Measurements from ENCODE around the gene MFAP2. TPM values are rescaled to one million over a fixed set of nuclear protein-coding genes. Genes with fewer than 3 reads are reported as not detected.
"Not testable (repeated sequence)": the region's sequence is repeated elsewhere in the genome, so short reads cannot be mapped to it uniquely, and the experiment has no call there.

MFAP2 gene
- total and polyA plus RNA-seq, 7 donors = 3.6 to 26.6 (median 9.9) TPM; not detected in 1

- 91 to 93% methylated on average over 13 of the region's 13 CpGs for WGBS, 2 donors
- Histone ChIP-seq H3K4me3 (no peak overlapping the region), H3K9me3 (no peaks in the 10 kb centered on the region), H3K27me3 (no peaks in the 10 kb centered on the region), H3K27ac (no peak overlapping the region), H3K36me3 (peaks cover 0 to 30% (median 10%) of the 10 kb centered on the region in 4 donors), H3K4me1 (peaks cover 0 to 54% (median 24%) of the 10 kb centered on the region in 4 donors)
- DNase-seq = no peak
- intact Hi-C loops (cut with DNase I) = no loop called here
- TF ChIP-seq POLR2AphosphoS5 (IDR thresholded peaks at IDR 0.05) = no peak
These were observed 14.8 kb downstream of the MFAP2 start for GRCh38 chr1:16965486-16966067.

GRCh38 chr1:16964169-16964568, 16.3 kb downstream of the MFAP2 start:
- DNase-seq, H3K27me3 ChIP-seq, H3K9me3 ChIP-seq, H3K27ac ChIP-seq, H3K4me3 ChIP-seq: not testable (repeated sequence)
- Histone ChIP-seq H3K36me3 (peaks cover 0 to 19% (median 10%) of the 10 kb centered on the region in 4 donors), H3K4me1 (peaks cover 0 to 57% (median 29%) of the 10 kb centered on the region in 4 donors)
- WGBS, 2 donors = 96% methylated on average over 4 of the region's 4 CpGs
- intact Hi-C loops (cut with DNase I) = loop anchor here (5.0 kb wide), 1 partner anchor 48 kb away; the partner anchor contains the start of gene ATP13A2

GRCh38 chr1:16961297-16962133, 18.9 kb downstream of the MFAP2 start:
- Histone ChIP-seq H3K36me3 (peaks cover 0 to 17% (median 10%) of the 10 kb centered on the region in 4 donors), H3K9me3 (no peaks in the 10 kb centered on the region), H3K4me1 (peaks cover 0 to 39% (median 16%) of the 10 kb centered on the region in 4 donors), H3K4me3 (peak overlapping the region in 3 of 4 donors; percentile 35 to 50 (median 41)), H3K27ac (peak overlapping the region; percentile 51 to 65 (median 61)), H3K27me3 (no peaks in the 10 kb centered on the region)
- intact Hi-C loops (cut with DNase I) = loop anchor here (5.0 kb wide), 1 partner anchor 51 kb away; the partner anchor contains the start of gene ATP13A2
- DNase-seq = no peak
- 89% methylated on average over 14 of the region's 14 CpGs for WGBS, 2 donors
- TF ChIP-seq POLR2A (IDR thresholded peaks at IDR 0.05) = no peak
- no peak for TF ChIP-seq POLR2AphosphoS5 (IDR thresholded peaks at IDR 0.05)
- TF ChIP-seq CTCF (IDR thresholded peaks at IDR 0.05) = no peak
- TF ChIP-seq EP300 (IDR thresholded peaks at IDR 0.05) = no peak

- peaks cover 0 to 17% (median 10%) of the 10 kb centered on the region in 4 donors for H3K36me3 ChIP-seq
- H3K9me3 ChIP-seq = no peaks in the 10 kb centered on the region
- DNase-seq = peak; percentile 90
- TF ChIP-seq EP300 (IDR thresholded peaks at IDR 0.05) = no peak
- TF ChIP-seq POLR2AphosphoS5 (IDR thresholded peaks at IDR 0.05) = peak in 1 of 4 donors; percentile 35
- no peak for TF ChIP-seq POLR2A (IDR thresholded peaks at IDR 0.05)
- peak; percentile 55 to 73 (median 70) for TF ChIP-seq CTCF (IDR thresholded peaks at IDR 0.05)
- WGBS, 2 donors = 3 to 6% methylated on average over 57 of the region's 57 CpGs
- H3K27me3 ChIP-seq = no peaks in the 10 kb centered on the region
- intact Hi-C loops (cut with DNase I) = loop anchor here (5.0 kb wide), 1 partner anchor 52 kb away; the partner anchor contains the start of gene ATP13A2
- peaks cover 0 to 31% (median 13%) of the 10 kb centered on the region in 4 donors for H3K4me1 ChIP-seq
- H3K4me3 ChIP-seq = peak overlapping the region in 3 of 4 donors; percentile 35 to 50 (median 41)
- peak overlapping the region; percentile 51 to 65 (median 61) for H3K27ac ChIP-seq
These were observed 19.7 kb downstream of the MFAP2 start for GRCh38 chr1:16960560-16961296.

- Histone ChIP-seq H3K4me1 (peaks cover 0 to 18% (median 9%) of the 10 kb centered on the region in 4 donors), H3K27ac (no peak overlapping the region), H3K27me3 (no peaks in the 10 kb centered on the region), H3K36me3 (peaks cover 0 to 28% (median 13%) of the 10 kb centered on the region in 4 donors), H3K4me3 (no peak overlapping the region), H3K9me3 (no peaks in the 10 kb centered on the region)
- TF ChIP-seq POLR2AphosphoS5 (IDR thresholded peaks at IDR 0.05) (no peak), EP300 (IDR thresholded peaks at IDR 0.05) (no peak), CTCF (IDR thresholded peaks at IDR 0.05) (no peak), POLR2A (IDR thresholded peaks at IDR 0.05) (no peak)
- no peak for DNase-seq
- 95 to 97% methylated on average over 12 of the region's 12 CpGs for WGBS, 2 donors
- intact Hi-C loops (cut with DNase I) = no loop called here
These were observed 21.9 kb downstream of the MFAP2 start for GRCh38 chr1:16958475-16958874.
